ENCODE measurements around the gene DUSP3.

Gene DUSP3

GRCh38 chr17:43721537-43722268, 57.1 kb downstream of the DUSP3 start:
- no peak overlapping the region for H3K4me3 ChIP-seq (ENCODE audit: low read depth, low read length)
- TF ChIP-seq, protein P1, sequence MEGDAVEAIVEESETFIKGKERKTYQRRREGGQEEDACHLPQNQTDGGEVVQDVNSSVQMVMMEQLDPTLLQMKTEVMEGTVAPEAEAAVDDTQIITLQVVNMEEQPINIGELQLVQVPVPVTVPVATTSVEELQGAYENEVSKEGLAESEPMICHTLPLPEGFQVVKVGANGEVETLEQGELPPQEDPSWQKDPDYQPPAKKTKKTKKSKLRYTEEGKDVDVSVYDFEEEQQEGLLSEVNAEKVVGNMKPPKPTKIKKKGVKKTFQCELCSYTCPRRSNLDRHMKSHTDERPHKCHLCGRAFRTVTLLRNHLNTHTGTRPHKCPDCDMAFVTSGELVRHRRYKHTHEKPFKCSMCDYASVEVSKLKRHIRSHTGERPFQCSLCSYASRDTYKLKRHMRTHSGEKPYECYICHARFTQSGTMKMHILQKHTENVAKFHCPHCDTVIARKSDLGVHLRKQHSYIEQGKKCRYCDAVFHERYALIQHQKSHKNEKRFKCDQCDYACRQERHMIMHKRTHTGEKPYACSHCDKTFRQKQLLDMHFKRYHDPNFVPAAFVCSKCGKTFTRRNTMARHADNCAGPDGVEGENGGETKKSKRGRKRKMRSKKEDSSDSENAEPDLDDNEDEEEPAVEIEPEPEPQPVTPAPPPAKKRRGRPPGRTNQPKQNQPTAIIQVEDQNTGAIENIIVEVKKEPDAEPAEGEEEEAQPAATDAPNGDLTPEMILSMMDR (IDR thresholded peaks at IDR 0.05; ENCODE audit: low read depth, low read length): no peak

- peak overlapping the region; percentile 54 for H3K4me3 ChIP-seq (ENCODE audit: low read depth, low read length)
- TF ChIP-seq, protein P1 (IDR thresholded peaks at IDR 0.05; ENCODE audit: low read depth, low read length): no peak
These were observed 58.3 kb downstream of the DUSP3 start for GRCh38 chr17:43720311-43721060.

- TF ChIP-seq, protein P1 (IDR thresholded peaks at IDR 0.05; ENCODE audit: low read depth, low read length): no peak
- H3K4me3 ChIP-seq (ENCODE audit: low read depth, low read length): no peak overlapping the region
These were observed 59.2 kb downstream of the DUSP3 start for GRCh38 chr17:43719578-43719977.

DNA sequence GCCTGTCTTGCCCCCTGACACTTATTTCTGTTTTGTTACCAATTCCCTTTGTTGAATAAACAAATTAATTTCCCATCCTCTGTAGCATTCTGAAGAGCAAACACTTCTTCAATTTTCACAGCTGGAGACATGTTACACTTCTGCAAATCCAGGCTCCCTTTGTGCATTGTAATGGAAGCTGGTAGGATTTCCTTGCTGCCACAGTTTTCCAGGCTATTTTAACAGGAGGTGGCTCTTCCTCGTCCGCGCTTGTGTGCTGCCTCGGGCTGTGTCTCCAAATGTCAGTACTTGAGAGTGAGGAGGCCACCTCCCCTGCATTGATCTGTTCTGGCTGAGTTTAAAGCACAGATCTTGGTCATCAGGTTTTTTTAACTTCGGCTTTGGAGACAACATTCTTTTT, 60.2 kb downstream of the DUSP3 start:
- TF ChIP-seq, protein P1 (IDR thresholded peaks at IDR 0.05; ENCODE audit: low read depth, low read length): no peak
- no peak overlapping the region for H3K4me3 ChIP-seq (ENCODE audit: low read depth, low read length)

DNA sequence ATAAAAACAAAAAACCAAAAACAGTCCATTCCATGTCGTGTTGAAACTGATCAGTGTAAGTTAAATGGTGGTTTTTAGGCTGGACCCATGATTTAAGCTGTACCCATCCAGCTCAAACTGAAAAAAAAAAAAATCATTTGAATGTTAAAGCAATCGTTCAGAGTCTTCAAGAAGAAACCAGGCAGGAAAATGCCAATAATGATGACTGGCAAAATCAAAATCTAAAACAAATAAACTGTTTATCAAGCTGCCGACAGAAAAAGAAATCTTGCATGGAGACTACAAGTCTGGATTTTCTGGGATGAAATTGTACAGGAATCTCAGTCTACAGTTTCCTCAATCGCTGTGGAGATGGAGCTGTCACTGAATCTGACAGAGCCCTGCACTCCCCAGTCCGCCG, 60.9 kb downstream of the DUSP3 start:
- TF ChIP-seq, protein P1 (IDR thresholded peaks at IDR 0.05; ENCODE audit: low read depth, low read length): no peak
- no peak overlapping the region for H3K4me3 ChIP-seq (ENCODE audit: low read depth, low read length)
